K562 (cell line): ENCODE data around the gene BLM. TPM values are rescaled to one million over a fixed set of nuclear protein-coding genes. Genes with fewer than 3 reads are reported as not detected.

ENCODE experiments used
- ATAC-seq: fragments of 200-7000 bp; cut with Tn5 transposase; 3 replicates; pipeline ENCODE4 v1.9.1; 2020; ENCODE audit warnings: moderate library complexity
- BruUV-seq: library from RNA; stranded (reverse); fragments of 400-500 nt; replicated peaks from 2 replicates; lab custom pipeline; 2021; lab: Mats Ljungman, UMichigan
- CTCF ChIA-PET: fragments of 300-600 bp; formaldehyde crosslinking; extraction: SDS; loops from one replicate; lab custom pipeline; 2021; ENCODE audit warnings: low intra/inter-chr PET ratio; lab: Yijun Ruan, JAX
- POLR2A ChIA-PET: fragments of 300-600, 350-650 bp; sonication (Branson Sonifier 250); formaldehyde crosslinking; extraction: SDS; loops from one replicate; lab custom pipeline; 2021; ENCODE audit warnings: antibody characterized with exemption, inconsistent platforms; lab: Yijun Ruan, JAX
- DNase-seq, 4 experiments: peaks; one replicate each; pipeline versions ENCODE4 v3.0.0 to v3.0.0-alpha.2; 2011 to 2018; ENCODE audit warnings: low spot score in 3 of 4, mixed read lengths in 3 of 4; ENCODE audit errors: extremely low read depth in 1 of 4
- FAIRE-seq: peaks from 2 replicates; lab custom pipeline; 2011; peaks lifted over from hg19 to GRCh38; lab: Jason Lieb, UNC
- H2AFZ ChIP-seq: 2 replicates; pipeline ENCODE4 v1.6.0; 2011; ENCODE audit warnings: low read depth, low read length, control low read depth, inconsistent platforms
- H3K27ac ChIP-seq: fragments of 200-600 bp; 3 replicates; pipeline ENCODE4 v1.8.0; 2011; ENCODE audit warnings: low read depth, mild to moderate bottlenecking, control low read depth, inconsistent platforms, low read length, moderate library complexity, mixed read lengths; ENCODE audit errors: extremely low read depth
- H3K27me3 ChIP-seq, 2 experiments: fragments of 300-600 bp in 1 of 2; 2 replicates in 1 of 2; 3 replicates in 1 of 2; pipeline versions ENCODE4 v1.6.0 to v1.8.0; 2011; ENCODE audit warnings: inconsistent platforms in 2 of 2, low read length in 2 of 2, mild to moderate bottlenecking in 1 of 2, mixed read lengths in 1 of 2, moderate library complexity in 1 of 2; ENCODE audit not compliant: control insufficient read depth in 2 of 2, insufficient read depth in 2 of 2
- H3K36me3 ChIP-seq: fragments of 300-600 bp; 3 replicates; pipeline ENCODE4 v1.8.0; 2011; ENCODE audit warnings: mild to moderate bottlenecking, low read length, inconsistent platforms; ENCODE audit not compliant: control insufficient read depth, insufficient read depth
- H3K4me1 ChIP-seq, 2 experiments: fragments of 200-600 bp in 1 of 2; replicated peaks in 1 of 2; 2 replicates in 1 of 2; 3 replicates in 1 of 2; pipeline versions ENCODE4 v1.5.1 to v1.8.0; 2011; ENCODE audit warnings: inconsistent platforms in 2 of 2, low read length in 2 of 2, mild to moderate bottlenecking in 1 of 2, mixed read lengths in 1 of 2, moderate library complexity in 1 of 2; ENCODE audit not compliant: control insufficient read depth in 2 of 2, insufficient read depth in 2 of 2
- H3K4me2 ChIP-seq: 2 replicates; pipeline ENCODE4 v1.6.1; 2011; ENCODE audit warnings: low read length, control low read depth, inconsistent platforms, mixed read lengths; ENCODE audit not compliant: insufficient read depth
- H3K4me3 ChIP-seq: fragments of 200-600 bp; sonication (generic), shearing (Covaris generic); 2 replicates; pipeline ENCODE4 v1.5.1; 2016; ENCODE audit warnings: control low read depth, inconsistent platforms
- H3K79me2 ChIP-seq: fragments of 200-600 bp; 3 replicates; pipeline ENCODE4 v1.8.0; 2011; ENCODE audit warnings: low read length, inconsistent platforms; ENCODE audit not compliant: control insufficient read depth, insufficient read depth
- H3K9ac ChIP-seq, 2 experiments: 2 replicates each; pipeline versions ENCODE4 v1.6.0 to v1.6.1; 2011; ENCODE audit warnings: low read depth in 2 of 2, low read length in 2 of 2, control low read depth in 1 of 2, inconsistent platforms in 1 of 2, mild to moderate bottlenecking in 1 of 2, mixed read lengths in 1 of 2; ENCODE audit not compliant: insufficient read depth in 1 of 2
- H3K9me1 ChIP-seq: one replicate; pipeline ENCODE4 v1.6.0; 2011; ENCODE audit warnings: inconsistent platforms, mild to moderate bottlenecking, low read length, moderate library complexity; ENCODE audit not compliant: control insufficient read depth, insufficient read depth
- H3K9me3 ChIP-seq: replicated peaks from 2 replicates; pipeline ENCODE4 v1.5.1; 2011; ENCODE audit warnings: low read depth, low read length, inconsistent platforms; ENCODE audit not compliant: control insufficient read depth, insufficient read depth
- H4K20me1 ChIP-seq: replicated peaks from 2 replicates; pipeline ENCODE4 v1.6.1; 2011; ENCODE audit warnings: low read length, inconsistent platforms, mixed read lengths; ENCODE audit not compliant: control insufficient read depth, insufficient read depth
- ASH1L ChIP-seq: fragments of 450-650 bp; IDR thresholded peaks from 2 replicates; pipeline ENCODE4 v1.6.1; 2018; ENCODE audit warnings: borderline replicate concordance, mild to moderate bottlenecking, low read depth; ENCODE audit not compliant: partially characterized antibody
- CHD1 ChIP-seq: fragments of 200-600 bp; sonication (generic); IDR thresholded peaks from one replicate; pipeline ENCODE4 v1.6.1; 2012; ENCODE audit warnings: mild to moderate bottlenecking, moderate library complexity, low read length, inconsistent platforms
- GABPB1 ChIP-seq: sonication (generic); formaldehyde crosslinking; IDR thresholded peaks from 2 replicates; pipeline ENCODE4 v1.8.0; 2022; ENCODE audit warnings: mild to moderate bottlenecking, missing genetic modification reagents
- HNRNPLL ChIP-seq: fragments of 200-400 bp; formaldehyde crosslinking; IDR thresholded peaks from 2 replicates; pipeline ENCODE4 v1.6.1; 2017; ENCODE audit warnings: low read length, low read depth, mild to moderate bottlenecking; ENCODE audit not compliant: poor library complexity, severe bottlenecking
- TAF7 ChIP-seq: fragments of 450-650 bp; IDR thresholded peaks from 2 replicates; pipeline ENCODE4 v1.6.1; 2016; ENCODE audit warnings: missing genetic modification characterization, missing compliant biosample characterization
- ZKSCAN3 ChIP-seq: fragments of 250-450 bp; sonication (Bioruptor Pico); IDR thresholded peaks from 2 replicates; pipeline ENCODE4 v1.4.0; 2020
- WGBS: fragments of 100-300 bp; shearing (Covaris generic); methylation state at CpG from one replicate; pipeline ENCODE4 v1.1.6; 2016; ENCODE audit warnings: low coverage, mixed read lengths; ENCODE audit not compliant: insufficient coverage; ENCODE audit errors: missing lambda C conversion rate; 5-methylcytosine and 5-hydroxymethylcytosine counted together
- in situ Hi-C: fragments of 300-500 bp; cut with MboI; formaldehyde crosslinking; loops from 4 replicates; pipeline ENCODE4 v1.15.0; 2018; ENCODE audit warnings: inconsistent platforms, mixed read lengths
- intact Hi-C: fragments of 100-400 bp; cut with micrococcal nuclease; formaldehyde crosslinking; loops from 2 replicates; pipeline ENCODE4 v1.14.2; 2022
- polyA plus RNA-seq, 8 experiments: library from polyadenylated mRNA; depleted of rRNA in 4 of 8; stranded (reverse) in 5 of 8; unstranded in 3 of 8; fragments of >200 nt; fragmentation: Nextera tagmentation in 2 of 8; fragmentation: Illumina TruSeq in 1 of 8; extraction: Ambion mirVana in 2 of 8; extraction: Trizol in 1 of 8; gene quantifications; 2 replicates each; pipeline versions ENCODE4 v1.2.1 to v1.2.3, GENCODE V29; 2011 to 2014; ENCODE audit warnings: inconsistent platforms in 1 of 8, missing spikeins in 1 of 8
- total RNA-seq, 7 experiments: library from RNA; depleted of rRNA in 6 of 7; stranded (reverse); fragments of >200 nt in 6 of 7; fragmentation: Illumina TruSeq in 2 of 7; extraction: Trizol in 2 of 7; gene quantifications; 2 replicates each; pipeline versions ENCODE4 v1.2.1 to v1.2.3, GENCODE V29; 2011 to 2021; ENCODE audit warnings: low replicate concordance in 1 of 7
- TF ChIP-seq, protein P1 (sequence below): fragments of 250-450 bp; sonication (Bioruptor Pico); IDR thresholded peaks from 2 replicates; pipeline ENCODE4 v1.4.0; 2020; ENCODE audit warnings: borderline replicate concordance
- TF ChIP-seq, protein P2 (sequence below): sonication (generic); formaldehyde crosslinking; IDR thresholded peaks from 2 replicates; pipeline ENCODE4 v1.8.1; 2023; ENCODE audit warnings: mild to moderate bottlenecking, missing genetic modification reagents
- TF ChIP-seq, protein P3 (sequence below): sonication (generic); formaldehyde crosslinking; IDR thresholded peaks from 2 replicates; pipeline ENCODE4 v1.8.0; 2022; ENCODE audit warnings: mild to moderate bottlenecking, low read depth, missing genetic modification reagents
- TF ChIP-seq, protein P4 (sequence below): fragments of 250-450 bp; sonication (Bioruptor Pico); IDR thresholded peaks from 2 replicates; pipeline ENCODE4 v1.9.0; 2021; ENCODE audit warnings: mild to moderate bottlenecking, inconsistent platforms
- TF ChIP-seq, protein P5 (sequence below): fragments of 450-650 bp; formaldehyde crosslinking; conservative IDR thresholded peaks from 2 replicates; pipeline ENCODE4 v1.4.0; 2022; ENCODE audit warnings: mild to moderate bottlenecking, missing genetic modification characterization

Gene BLM
- total and polyA plus RNA-seq, 9 of the 15 experiments (the other 6 are each of a cell fraction or from before 2014, with no cell fraction given), result 21.0 to 56.0 (median 43.9) TPM

DNA sequence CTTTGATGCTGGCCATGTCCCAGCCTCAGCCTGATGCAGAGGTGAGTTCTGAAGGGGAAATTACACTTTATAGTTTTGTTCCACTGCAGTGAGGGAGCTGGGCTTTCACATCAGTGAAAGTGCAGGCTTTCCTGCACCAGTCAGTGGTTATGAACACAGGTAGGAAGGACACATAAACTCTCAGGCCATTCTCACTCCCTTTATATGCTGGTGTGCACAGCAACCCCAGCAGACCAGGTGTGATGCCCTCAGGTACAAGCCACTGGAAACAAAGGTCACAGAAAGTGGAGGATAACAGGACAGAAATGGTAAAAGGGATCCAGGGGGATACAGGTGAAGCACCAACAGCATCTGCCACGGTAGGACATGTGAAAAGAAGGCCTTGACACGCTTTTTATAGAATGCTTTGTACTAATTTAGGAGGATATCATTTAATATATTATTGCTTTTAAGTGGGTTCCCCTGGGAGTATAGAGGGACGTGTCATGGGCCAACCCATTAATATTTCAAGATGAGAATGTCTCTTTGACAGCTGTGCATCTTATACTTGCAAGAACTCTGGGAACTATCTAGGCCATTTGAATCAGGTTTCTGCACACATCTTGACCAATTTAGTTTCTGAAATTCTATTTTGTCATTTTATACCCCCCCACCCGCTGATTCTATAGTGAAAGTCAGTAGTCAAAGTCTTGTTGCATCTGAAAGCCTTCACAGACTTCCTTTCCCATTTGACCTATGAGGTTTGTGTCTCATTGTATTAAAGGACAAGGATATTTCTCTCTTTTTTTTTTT is 25.0 kb upstream of the BLM start:
- Histone ChIP-seq H3K79me2 (no peaks in the 10 kb centered on the region), H3K9me1 (no peaks in the 10 kb centered on the region), H4K20me1 (no peaks in the 10 kb centered on the region), H3K9ac (no peak overlapping the region), H3K9me3 (no peaks in the 10 kb centered on the region; the same call in 1 of the 2 replicates), H3K27me3 (no peaks in the 10 kb centered on the region), H3K36me3 (no peaks in the 10 kb centered on the region; the same call in 2 of the 3 replicates), H3K4me1 (no peaks in the 10 kb centered on the region; a peak in 1 of 5 replicates), H3K4me3 (no peak overlapping the region), H3K27ac (no peak overlapping the region), H2AFZ (no peak overlapping the region), H3K4me2 (no peak overlapping the region)
- ChIA-PET POLR2A (no interaction called here), CTCF (interaction anchor here (0.7 kb wide), 1 partner anchor 211 kb away, joined by 3 read pairs; no protein-coding TSS in a partner anchor)
- ATAC-seq (no peak), DNase-seq (no peak), FAIRE-seq (no peak)
- intact Hi-C loops (loop anchor here (5.0 to 10.0 kb wide), 3 partner anchors 195 to 370 kb away; no protein-coding TSS in a partner anchor), in situ Hi-C loops (loop anchor here (10.0 kb wide), 1 partner anchor 47 kb away; no protein-coding TSS in a partner anchor)
- WGBS, result 61% methylated on average over 4 of the region's 4 CpGs
- no TSS peak for BruUV-seq
- TF ChIP-seq GABPB1 (CRISPR knock-in tag) (no peak), ZKSCAN3 (no peak), CHD1 (no peak), TAF7 (tag) (no peak), ASH1L (no peak), HNRNPLL (no peak)
- TF ChIP-seq, protein P1, sequence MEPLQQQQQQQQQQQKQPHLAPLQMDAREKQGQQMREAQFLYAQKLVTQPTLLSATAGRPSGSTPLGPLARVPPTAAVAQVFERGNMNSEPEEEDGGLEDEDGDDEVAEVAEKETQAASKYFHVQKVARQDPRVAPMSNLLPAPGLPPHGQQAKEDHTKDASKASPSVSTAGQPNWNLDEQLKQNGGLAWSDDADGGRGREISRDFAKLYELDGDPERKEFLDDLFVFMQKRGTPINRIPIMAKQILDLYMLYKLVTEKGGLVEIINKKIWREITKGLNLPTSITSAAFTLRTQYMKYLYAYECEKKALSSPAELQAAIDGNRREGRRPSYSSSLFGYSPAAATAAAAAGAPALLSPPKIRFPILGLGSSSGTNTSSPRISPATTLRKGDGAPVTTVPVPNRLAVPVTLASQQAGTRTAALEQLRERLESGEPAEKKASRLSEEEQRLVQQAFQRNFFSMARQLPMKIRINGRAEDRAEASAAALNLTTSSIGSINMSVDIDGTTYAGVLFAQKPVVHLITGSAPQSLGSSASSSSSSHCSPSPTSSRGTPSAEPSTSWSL, result no peak
- TF ChIP-seq, protein P2, sequence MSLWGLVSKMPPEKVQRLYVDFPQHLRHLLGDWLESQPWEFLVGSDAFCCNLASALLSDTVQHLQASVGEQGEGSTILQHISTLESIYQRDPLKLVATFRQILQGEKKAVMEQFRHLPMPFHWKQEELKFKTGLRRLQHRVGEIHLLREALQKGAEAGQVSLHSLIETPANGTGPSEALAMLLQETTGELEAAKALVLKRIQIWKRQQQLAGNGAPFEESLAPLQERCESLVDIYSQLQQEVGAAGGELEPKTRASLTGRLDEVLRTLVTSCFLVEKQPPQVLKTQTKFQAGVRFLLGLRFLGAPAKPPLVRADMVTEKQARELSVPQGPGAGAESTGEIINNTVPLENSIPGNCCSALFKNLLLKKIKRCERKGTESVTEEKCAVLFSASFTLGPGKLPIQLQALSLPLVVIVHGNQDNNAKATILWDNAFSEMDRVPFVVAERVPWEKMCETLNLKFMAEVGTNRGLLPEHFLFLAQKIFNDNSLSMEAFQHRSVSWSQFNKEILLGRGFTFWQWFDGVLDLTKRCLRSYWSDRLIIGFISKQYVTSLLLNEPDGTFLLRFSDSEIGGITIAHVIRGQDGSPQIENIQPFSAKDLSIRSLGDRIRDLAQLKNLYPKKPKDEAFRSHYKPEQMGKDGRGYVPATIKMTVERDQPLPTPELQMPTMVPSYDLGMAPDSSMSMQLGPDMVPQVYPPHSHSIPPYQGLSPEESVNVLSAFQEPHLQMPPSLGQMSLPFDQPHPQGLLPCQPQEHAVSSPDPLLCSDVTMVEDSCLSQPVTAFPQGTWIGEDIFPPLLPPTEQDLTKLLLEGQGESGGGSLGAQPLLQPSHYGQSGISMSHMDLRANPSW (CRISPR knock-in tag), result no peak
- TF ChIP-seq, protein P3, sequence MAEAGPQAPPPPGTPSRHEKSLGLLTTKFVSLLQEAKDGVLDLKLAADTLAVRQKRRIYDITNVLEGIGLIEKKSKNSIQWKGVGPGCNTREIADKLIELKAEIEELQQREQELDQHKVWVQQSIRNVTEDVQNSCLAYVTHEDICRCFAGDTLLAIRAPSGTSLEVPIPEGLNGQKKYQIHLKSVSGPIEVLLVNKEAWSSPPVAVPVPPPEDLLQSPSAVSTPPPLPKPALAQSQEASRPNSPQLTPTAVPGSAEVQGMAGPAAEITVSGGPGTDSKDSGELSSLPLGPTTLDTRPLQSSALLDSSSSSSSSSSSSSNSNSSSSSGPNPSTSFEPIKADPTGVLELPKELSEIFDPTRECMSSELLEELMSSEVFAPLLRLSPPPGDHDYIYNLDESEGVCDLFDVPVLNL (CRISPR knock-in tag), result no peak
- TF ChIP-seq, protein P4, sequence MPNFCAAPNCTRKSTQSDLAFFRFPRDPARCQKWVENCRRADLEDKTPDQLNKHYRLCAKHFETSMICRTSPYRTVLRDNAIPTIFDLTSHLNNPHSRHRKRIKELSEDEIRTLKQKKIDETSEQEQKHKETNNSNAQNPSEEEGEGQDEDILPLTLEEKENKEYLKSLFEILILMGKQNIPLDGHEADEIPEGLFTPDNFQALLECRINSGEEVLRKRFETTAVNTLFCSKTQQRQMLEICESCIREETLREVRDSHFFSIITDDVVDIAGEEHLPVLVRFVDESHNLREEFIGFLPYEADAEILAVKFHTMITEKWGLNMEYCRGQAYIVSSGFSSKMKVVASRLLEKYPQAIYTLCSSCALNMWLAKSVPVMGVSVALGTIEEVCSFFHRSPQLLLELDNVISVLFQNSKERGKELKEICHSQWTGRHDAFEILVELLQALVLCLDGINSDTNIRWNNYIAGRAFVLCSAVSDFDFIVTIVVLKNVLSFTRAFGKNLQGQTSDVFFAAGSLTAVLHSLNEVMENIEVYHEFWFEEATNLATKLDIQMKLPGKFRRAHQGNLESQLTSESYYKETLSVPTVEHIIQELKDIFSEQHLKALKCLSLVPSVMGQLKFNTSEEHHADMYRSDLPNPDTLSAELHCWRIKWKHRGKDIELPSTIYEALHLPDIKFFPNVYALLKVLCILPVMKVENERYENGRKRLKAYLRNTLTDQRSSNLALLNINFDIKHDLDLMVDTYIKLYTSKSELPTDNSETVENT (CRISPR knock-in tag), result no peak
- TF ChIP-seq, protein P5, sequence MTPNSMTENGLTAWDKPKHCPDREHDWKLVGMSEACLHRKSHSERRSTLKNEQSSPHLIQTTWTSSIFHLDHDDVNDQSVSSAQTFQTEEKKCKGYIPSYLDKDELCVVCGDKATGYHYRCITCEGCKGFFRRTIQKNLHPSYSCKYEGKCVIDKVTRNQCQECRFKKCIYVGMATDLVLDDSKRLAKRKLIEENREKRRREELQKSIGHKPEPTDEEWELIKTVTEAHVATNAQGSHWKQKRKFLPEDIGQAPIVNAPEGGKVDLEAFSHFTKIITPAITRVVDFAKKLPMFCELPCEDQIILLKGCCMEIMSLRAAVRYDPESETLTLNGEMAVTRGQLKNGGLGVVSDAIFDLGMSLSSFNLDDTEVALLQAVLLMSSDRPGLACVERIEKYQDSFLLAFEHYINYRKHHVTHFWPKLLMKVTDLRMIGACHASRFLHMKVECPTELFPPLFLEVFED (CRISPR knock-in tag), result no peak
